ENCODE results near the gene MANEA.

The MANEA gene, protein sequence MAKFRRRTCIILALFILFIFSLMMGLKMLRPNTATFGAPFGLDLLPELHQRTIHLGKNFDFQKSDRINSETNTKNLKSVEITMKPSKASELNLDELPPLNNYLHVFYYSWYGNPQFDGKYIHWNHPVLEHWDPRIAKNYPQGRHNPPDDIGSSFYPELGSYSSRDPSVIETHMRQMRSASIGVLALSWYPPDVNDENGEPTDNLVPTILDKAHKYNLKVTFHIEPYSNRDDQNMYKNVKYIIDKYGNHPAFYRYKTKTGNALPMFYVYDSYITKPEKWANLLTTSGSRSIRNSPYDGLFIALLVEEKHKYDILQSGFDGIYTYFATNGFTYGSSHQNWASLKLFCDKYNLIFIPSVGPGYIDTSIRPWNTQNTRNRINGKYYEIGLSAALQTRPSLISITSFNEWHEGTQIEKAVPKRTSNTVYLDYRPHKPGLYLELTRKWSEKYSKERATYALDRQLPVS

DNA sequence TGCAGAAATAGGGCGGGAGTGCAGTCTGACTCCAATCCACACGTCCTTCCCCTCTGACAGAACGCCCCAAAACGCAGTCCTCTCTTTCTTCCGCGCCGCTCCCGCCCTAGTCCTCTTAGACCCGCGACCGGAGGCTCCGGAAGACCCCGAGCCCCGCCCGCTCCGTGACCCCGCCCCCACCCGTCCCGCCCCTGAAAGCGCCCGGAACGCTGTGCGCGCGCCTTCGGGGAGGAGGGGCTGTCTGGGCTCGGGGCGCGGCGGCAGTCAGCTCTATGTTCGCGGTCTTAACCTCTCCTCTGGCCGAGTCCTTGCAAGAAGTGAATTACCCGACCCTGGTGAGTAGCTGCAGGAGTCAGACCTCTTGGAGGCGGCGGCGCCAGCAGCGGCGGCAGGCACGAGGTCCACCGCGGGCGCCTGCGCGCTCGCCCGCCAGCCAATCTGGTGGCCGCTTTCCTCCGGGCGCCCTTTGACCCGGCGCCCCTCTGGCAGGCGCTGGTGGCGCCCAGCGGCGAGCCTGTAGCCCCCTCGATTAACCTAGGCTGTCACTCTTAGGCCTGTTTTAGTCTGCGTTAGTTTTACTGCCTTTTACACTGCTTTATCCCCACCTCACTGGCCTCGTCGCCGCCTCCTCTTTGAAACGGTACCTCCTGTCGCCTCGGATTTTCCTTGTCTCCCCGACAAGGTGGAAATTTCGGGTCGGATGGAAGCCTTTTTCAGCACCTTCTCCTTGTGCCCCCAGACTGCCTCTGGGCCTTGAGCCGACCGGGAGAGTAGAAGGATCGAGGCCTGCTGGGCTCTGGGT, at the start of gene MANEA:
TSS of gene MANEA (plus strand) at position 232 of the 802 bp plus-strand sequence. CDS start 8,905 bp downstream, outside the sequence.
- in situ Hi-C loops (cut with MboI; ENCODE audit: low sequenced_read_pairs, unreplicated experiment), result no loop called here
- peak; percentile 83 for DNase-seq (ENCODE audit: low spot score)
- TF ChIP-seq CTCF (IDR thresholded peaks at IDR 0.05; ENCODE audit: borderline replicate concordance, control extremely low read depth, extremely low read depth, insufficient read depth, missing control alignments), result no peak

GRCh38 chr6:95529762-95530161, 47.6 kb upstream of the MANEA start:
- no peak for DNase-seq (ENCODE audit: low spot score)
- in situ Hi-C loops (cut with MboI; ENCODE audit: low sequenced_read_pairs, unreplicated experiment), result no loop called here
- TF ChIP-seq CTCF (IDR thresholded peaks at IDR 0.05; ENCODE audit: borderline replicate concordance, control extremely low read depth, extremely low read depth, insufficient read depth, missing control alignments), result no peak

DNA sequence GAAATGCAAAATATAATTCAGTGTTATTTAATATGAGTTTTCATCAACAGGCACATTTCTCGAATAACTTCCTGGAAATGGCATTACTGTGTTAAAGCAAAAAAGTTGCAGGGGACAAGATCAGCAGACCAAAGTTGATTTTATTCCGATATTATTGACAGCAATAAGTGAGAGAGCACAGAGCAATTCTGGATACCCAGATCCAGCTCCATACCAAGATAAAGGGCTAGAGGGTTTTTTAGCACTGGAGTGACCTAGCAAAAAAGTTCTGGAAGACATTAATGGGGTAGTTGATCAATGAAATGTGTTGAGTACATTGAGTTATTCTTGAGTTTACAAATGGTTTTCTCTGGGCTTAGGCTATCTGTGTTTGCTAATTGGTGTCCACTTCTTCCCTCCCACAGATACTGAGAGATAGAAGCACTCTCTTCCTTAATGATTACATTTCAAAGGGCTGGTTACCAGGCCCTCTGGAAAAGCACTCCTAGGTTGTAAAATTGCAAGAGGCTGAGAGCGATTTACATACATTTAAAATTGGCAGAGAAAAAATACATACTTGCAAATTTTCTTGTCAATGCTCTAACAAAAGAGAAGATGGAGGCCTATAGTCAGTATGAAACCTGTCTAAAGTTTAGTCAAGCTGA, 47.0 kb upstream of the MANEA start:
- no peak for TF ChIP-seq CTCF (IDR thresholded peaks at IDR 0.05; ENCODE audit: borderline replicate concordance, control extremely low read depth, extremely low read depth, insufficient read depth, missing control alignments)
- no peak for DNase-seq (ENCODE audit: low spot score)
- in situ Hi-C loops (cut with MboI; ENCODE audit: low sequenced_read_pairs, unreplicated experiment), result no loop called here

DNA sequence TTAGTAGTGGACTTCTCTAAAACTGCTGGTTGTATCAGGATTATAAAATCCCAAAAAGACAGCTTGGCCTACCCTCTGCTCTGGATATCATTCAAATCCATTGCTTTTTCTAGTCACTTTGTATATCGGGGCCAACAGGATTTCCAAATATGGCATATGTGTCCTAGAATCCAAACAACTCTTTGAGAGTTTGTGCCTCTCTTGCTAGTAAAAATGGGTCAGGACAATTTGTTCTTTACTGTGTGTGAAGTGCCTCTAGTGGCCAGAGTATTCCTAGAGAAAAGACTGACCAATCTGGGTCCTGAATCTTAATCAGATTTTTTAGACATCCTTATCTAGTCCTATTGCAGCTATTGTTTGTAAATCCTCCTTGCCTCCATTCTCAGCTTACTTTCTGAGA, 33.5 kb upstream of the MANEA start:
- in situ Hi-C loops (cut with MboI; ENCODE audit: low sequenced_read_pairs, unreplicated experiment), result no loop called here
- no peak for TF ChIP-seq CTCF (IDR thresholded peaks at IDR 0.05; ENCODE audit: borderline replicate concordance, control extremely low read depth, extremely low read depth, insufficient read depth, missing control alignments)
- DNase-seq (ENCODE audit: low spot score), result no peak

DNA sequence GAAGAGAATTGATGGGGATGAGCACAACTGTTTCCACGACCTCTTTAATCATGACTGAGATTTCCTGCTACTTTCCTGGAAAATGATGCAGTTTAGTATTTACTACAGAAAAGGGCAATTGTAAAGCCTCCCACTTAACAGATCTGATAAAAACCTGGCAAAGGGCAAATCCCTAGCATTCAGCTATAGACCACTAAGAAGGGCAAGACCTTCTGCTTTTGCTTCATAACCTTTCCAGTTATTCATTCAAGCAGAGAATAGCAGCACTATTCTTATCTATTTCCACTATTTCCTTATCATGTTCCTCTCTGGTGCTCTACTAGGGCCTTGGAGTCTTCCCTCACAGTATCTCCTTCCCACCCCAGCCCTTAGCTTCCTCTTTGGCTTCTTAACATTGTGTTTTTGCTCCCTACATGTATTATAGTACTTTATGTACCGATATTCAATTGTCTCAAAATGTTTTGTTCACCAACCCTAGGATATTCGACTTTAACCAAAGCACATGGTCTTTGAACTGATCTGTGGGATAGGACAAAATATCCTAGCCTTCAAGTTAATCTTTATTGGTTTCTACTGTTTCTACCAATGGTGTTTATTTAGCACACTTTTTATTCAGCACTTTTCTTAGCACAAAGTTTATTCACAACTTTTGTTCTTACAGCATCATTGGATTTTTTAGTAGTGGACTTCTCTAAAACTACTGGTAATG, 32.7 kb upstream of the MANEA start:
- TF ChIP-seq CTCF (IDR thresholded peaks at IDR 0.05; ENCODE audit: borderline replicate concordance, control extremely low read depth, extremely low read depth, insufficient read depth, missing control alignments), result no peak
- in situ Hi-C loops (cut with MboI; ENCODE audit: low sequenced_read_pairs, unreplicated experiment), result no loop called here
- no peak for DNase-seq (ENCODE audit: low spot score)

GRCh38 chr6:95545226-95545625, 32.1 kb upstream of the MANEA start:
- in situ Hi-C loops (cut with MboI; ENCODE audit: low sequenced_read_pairs, unreplicated experiment), result no loop called here

More at GRCh38 chr6:95545226-95545625, 32.1 kb upstream of the MANEA start:
- no peak for TF ChIP-seq CTCF (IDR thresholded peaks at IDR 0.05; ENCODE audit: borderline replicate concordance, control extremely low read depth, extremely low read depth, insufficient read depth, missing control alignments)
- no peak for DNase-seq (ENCODE audit: low spot score)
